KMS-11 (cell line): ENCODE data around the gene HLA-DRB5.
"Not testable (repeated sequence)": the region's sequence is repeated elsewhere in the genome, so short reads cannot be mapped to it uniquely, and the experiment has no call there.

Experiments
- H2AFZ ChIP-seq: fragments of 200-600 bp; sonication (generic); 2 replicates; pipeline ENCODE4 v1.6.1; 2016; ENCODE audit warnings: antibody characterized with exemption, mixed run types, low read depth
- H3K27ac ChIP-seq: fragments of 200-600 bp; sonication (generic); 2 replicates; pipeline ENCODE4 v1.6.1; 2016; ENCODE audit warnings: mild to moderate bottlenecking, mixed run types
- H3K27me3 ChIP-seq: fragments of 200-600 bp; sonication (generic); 2 replicates; pipeline ENCODE4 v1.6.1; 2017; ENCODE audit warnings: mild to moderate bottlenecking, low read depth, mixed run types, moderate library complexity; ENCODE audit not compliant: insufficient read depth
- H3K36me3 ChIP-seq: fragments of 200-600 bp; sonication (generic); 2 replicates; pipeline ENCODE4 v1.6.1; 2017; ENCODE audit warnings: mild to moderate bottlenecking, mixed run types; ENCODE audit not compliant: insufficient read depth
- H3K4me1 ChIP-seq: fragments of 200-600 bp; sonication (generic); 2 replicates; pipeline ENCODE4 v1.6.1; 2016; ENCODE audit warnings: mild to moderate bottlenecking, low read depth, mixed run types; ENCODE audit not compliant: poor library complexity, severe bottlenecking
- H3K4me2 ChIP-seq: fragments of 200-600 bp; sonication (generic); 2 replicates; pipeline ENCODE4 v1.7.0; 2016; ENCODE audit warnings: mild to moderate bottlenecking, mixed run types
- H3K4me3 ChIP-seq: fragments of 200-600 bp; sonication (generic); IDR thresholded peaks from 2 replicates; pipeline ENCODE4 v1.6.1; 2017; ENCODE audit warnings: low read depth, low read length, mixed read lengths; ENCODE audit not compliant: insufficient read depth
- H3K79me2 ChIP-seq: fragments of 200-600 bp; sonication (generic); 2 replicates; pipeline ENCODE4 v1.6.1; 2016; ENCODE audit warnings: low read depth, mixed run types; ENCODE audit not compliant: insufficient read depth
- H3K9ac ChIP-seq: fragments of 200-600 bp; sonication (generic); 2 replicates; pipeline ENCODE4 v1.6.1; 2016; ENCODE audit warnings: mild to moderate bottlenecking, mixed run types
- H4K20me1 ChIP-seq: fragments of 200-600 bp; sonication (generic); 2 replicates; pipeline ENCODE4 v1.6.1; 2016; ENCODE audit warnings: mild to moderate bottlenecking, mixed run types; ENCODE audit not compliant: insufficient read depth
- TF ChIP-seq, protein P1 (sequence below): fragments of 200-600 bp; sonication (generic); conservative IDR thresholded peaks from 2 replicates; pipeline ENCODE4 v1.6.1; 2017; ENCODE audit warnings: low read depth, mild to moderate bottlenecking, antibody characterized with exemption, low read length, moderate library complexity, mixed read lengths

Gene HLA-DRB5

GRCh38 chr6:32488083-32488482 is 42.0 kb downstream of the HLA-DRB5 start:
- no peak overlapping the region for H3K9ac ChIP-seq
- no peak overlapping the region for H3K4me3 ChIP-seq
- no peak overlapping the region for H2AFZ ChIP-seq
- H3K4me2 ChIP-seq: no peak overlapping the region
- TF ChIP-seq, protein P1, sequence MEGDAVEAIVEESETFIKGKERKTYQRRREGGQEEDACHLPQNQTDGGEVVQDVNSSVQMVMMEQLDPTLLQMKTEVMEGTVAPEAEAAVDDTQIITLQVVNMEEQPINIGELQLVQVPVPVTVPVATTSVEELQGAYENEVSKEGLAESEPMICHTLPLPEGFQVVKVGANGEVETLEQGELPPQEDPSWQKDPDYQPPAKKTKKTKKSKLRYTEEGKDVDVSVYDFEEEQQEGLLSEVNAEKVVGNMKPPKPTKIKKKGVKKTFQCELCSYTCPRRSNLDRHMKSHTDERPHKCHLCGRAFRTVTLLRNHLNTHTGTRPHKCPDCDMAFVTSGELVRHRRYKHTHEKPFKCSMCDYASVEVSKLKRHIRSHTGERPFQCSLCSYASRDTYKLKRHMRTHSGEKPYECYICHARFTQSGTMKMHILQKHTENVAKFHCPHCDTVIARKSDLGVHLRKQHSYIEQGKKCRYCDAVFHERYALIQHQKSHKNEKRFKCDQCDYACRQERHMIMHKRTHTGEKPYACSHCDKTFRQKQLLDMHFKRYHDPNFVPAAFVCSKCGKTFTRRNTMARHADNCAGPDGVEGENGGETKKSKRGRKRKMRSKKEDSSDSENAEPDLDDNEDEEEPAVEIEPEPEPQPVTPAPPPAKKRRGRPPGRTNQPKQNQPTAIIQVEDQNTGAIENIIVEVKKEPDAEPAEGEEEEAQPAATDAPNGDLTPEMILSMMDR: no peak
- no peaks in the 10 kb centered on the region for H4K20me1 ChIP-seq
- no peaks in the 10 kb centered on the region for H3K4me1 ChIP-seq
- no peaks in the 10 kb centered on the region for H3K36me3 ChIP-seq
- no peaks in the 10 kb centered on the region for H3K27me3 ChIP-seq
- no peak overlapping the region for H3K27ac ChIP-seq
- no peaks in the 10 kb centered on the region for H3K79me2 ChIP-seq

DNA sequence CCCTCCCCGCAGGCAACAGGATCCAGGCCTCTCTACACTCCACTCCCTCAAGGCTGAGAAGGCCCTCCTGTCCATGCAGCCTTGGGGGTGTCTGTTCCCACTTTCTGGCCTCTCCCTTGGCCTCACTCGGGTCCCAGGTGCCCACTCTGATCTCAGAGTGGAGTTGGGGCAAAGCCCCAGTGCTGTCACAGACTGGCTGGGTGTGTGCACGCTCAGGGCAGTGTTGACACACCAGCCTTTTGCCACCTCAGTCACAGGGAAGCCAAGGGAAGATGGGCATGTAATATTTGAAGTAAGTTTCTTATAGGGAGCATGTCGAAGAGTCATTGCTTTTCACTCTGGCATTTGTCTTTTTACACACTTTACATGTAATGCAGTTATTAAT is 45.5 kb downstream of the HLA-DRB5 start:
- H2AFZ ChIP-seq: no peak overlapping the region
- H3K9ac ChIP-seq: no peak overlapping the region
- H3K4me3 ChIP-seq: no peak overlapping the region
- H3K27me3 ChIP-seq: no peaks in the 10 kb centered on the region
- H3K36me3 ChIP-seq: no peaks in the 10 kb centered on the region
- no peaks in the 10 kb centered on the region for H4K20me1 ChIP-seq
- H3K4me1 ChIP-seq: no peaks in the 10 kb centered on the region
- TF ChIP-seq, protein P1: no peak
- H3K27ac ChIP-seq: no peak overlapping the region
- no peak overlapping the region for H3K4me2 ChIP-seq
- H3K79me2 ChIP-seq: no peaks in the 10 kb centered on the region

GRCh38 chr6:32483968-32484613 is 46.0 kb downstream of the HLA-DRB5 start:
- Histone ChIP-seq H3K9ac (no peak overlapping the region), H2AFZ (no peak overlapping the region), H3K36me3 (no peaks in the 10 kb centered on the region), H3K27me3 (no peaks in the 10 kb centered on the region), H3K79me2 (no peaks in the 10 kb centered on the region), H4K20me1 (no peaks in the 10 kb centered on the region), H3K27ac (no peak overlapping the region), H3K4me3 (no peak overlapping the region), H3K4me1 (no peaks in the 10 kb centered on the region), H3K4me2 (no peak overlapping the region)
- TF ChIP-seq, protein P1: no peak

- TF ChIP-seq, protein P1: no peak
- H3K9ac ChIP-seq: no peak overlapping the region
- H3K4me1 ChIP-seq: no peaks in the 10 kb centered on the region
- no peaks in the 10 kb centered on the region for H3K27me3 ChIP-seq
- H3K27ac ChIP-seq: no peak overlapping the region
- H3K4me2 ChIP-seq: no peak overlapping the region
- no peak overlapping the region for H3K4me3 ChIP-seq
- no peaks in the 10 kb centered on the region for H3K79me2 ChIP-seq
- no peaks in the 10 kb centered on the region for H4K20me1 ChIP-seq
- H3K36me3 ChIP-seq: no peaks in the 10 kb centered on the region
- no peak overlapping the region for H2AFZ ChIP-seq
These were observed 54.5 kb downstream of the HLA-DRB5 start for GRCh38 chr6:32475392-32476206.

DNA sequence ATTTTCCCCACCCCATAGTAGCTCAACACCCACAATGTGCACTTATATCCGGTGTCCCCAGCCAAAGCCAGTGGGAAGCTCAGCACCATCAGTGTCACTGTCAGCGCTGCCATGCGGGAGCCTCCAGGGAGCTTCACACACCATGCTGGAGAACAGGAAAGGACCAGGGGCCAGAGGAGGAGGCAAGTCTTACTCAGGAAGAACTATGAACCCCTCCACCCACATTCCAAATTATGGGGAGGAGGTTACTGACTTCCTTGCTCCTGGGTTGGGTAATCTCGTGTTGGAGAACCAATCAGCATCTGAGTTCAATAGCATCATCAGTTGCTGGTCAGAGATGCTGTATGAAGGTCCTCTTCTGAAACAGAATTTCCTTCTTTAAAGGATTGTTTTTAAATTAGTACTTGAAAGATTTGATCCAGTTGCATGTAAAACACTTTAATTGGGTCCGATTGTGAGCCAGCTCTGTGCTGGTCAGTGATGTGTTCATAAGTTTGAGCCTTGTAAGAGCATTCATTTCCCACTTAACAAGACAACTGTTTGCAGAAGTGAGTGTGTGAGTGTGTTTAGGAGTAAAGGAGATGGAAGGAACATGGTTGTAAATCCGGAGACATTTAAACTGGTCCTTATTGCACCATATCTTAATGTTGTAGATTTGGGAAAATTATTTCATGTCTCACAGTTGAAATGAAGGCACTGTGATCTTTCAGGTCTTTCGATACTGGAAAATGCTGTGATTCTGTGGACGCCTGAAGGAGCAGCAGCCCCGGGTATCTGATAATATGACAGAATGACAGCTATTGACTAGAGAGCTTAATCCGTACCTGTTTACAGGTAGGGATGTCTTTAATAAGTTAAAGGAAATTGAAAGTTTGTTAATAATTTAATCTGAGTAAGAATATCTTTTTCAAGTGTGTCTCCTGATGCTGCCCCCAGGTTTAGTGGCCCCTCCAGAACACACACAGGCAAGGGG is 56.4 kb downstream of the HLA-DRB5 start:
- H3K27me3 ChIP-seq, H3K27ac ChIP-seq, H2AFZ ChIP-seq, H3K4me3 ChIP-seq, H3K36me3 ChIP-seq, H3K9ac ChIP-seq, H3K4me1 ChIP-seq, H4K20me1 ChIP-seq, H3K79me2 ChIP-seq, H3K4me2 ChIP-seq: not testable (repeated sequence)
